Nephron progenitor cell (in vitro differentiated cells): ENCODE results near the gene ILDR2.

Experiments used
- DNase-seq: peaks from one replicate; pipeline ENCODE4 v3.0.0; 2021
- H3K27ac Mint-ChIP-seq: 2 replicates; pipeline ENCODE4 v1.8.0; 2021; ENCODE audit warnings: mild to moderate bottlenecking, moderate library complexity, mixed read lengths
- H3K27me3 Mint-ChIP-seq: 2 replicates; pipeline ENCODE4 v1.8.0; 2021; ENCODE audit warnings: mild to moderate bottlenecking, low read depth, mixed read lengths; ENCODE audit not compliant: poor library complexity
- H3K36me3 Mint-ChIP-seq: 2 replicates; pipeline ENCODE4 v1.8.0; 2021; ENCODE audit warnings: low read depth, mixed read lengths
- H3K4me1 Mint-ChIP-seq: 2 replicates; pipeline ENCODE4 v1.8.0; 2021; ENCODE audit warnings: mixed read lengths
- H3K4me3 Mint-ChIP-seq: 2 replicates; pipeline ENCODE4 v1.8.0; 2021; ENCODE audit warnings: mild to moderate bottlenecking, moderate library complexity, mixed read lengths
- H3K9me3 Mint-ChIP-seq: 2 replicates; pipeline ENCODE4 v1.8.0; 2021; ENCODE audit warnings: mild to moderate bottlenecking, moderate library complexity, mixed read lengths
- CTCF ChIP-seq: fragments of 200-600 bp; sonication (generic); IDR thresholded peaks from 2 replicates; pipeline ENCODE4 v1.5.0; 2021; ENCODE audit warnings: antibody characterized with exemption

The ILDR2 gene

DNA sequence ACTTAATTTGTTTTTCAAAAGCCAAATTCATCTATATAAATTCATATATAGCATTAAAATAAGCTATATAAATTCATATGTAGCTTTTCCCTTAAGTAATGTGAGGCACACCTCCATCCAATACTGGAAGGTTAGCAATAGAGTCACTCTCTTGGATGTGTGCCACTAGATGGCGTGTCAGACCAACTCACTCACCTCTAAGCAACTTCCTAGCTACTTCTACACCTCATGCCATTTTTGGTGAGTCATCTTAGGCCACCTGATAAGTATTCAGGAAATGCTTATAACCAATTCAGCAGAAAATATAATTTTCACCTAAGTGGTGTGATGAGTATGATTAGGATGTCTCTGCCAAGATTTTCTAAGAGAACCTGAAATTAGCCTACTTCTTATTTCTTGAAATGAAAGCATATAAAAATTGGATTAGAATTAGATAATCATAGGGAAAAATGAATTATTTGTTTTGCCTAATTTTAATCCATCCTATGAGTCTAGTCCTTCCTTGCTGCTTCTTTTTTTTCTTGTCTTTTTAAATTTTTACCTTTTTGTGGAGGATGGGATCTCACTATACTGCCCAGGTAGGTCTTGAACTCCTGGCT, 64.8 kb downstream of the ILDR2 start:
- peaks cover 16% of the 10 kb centered on the region for H3K36me3 Mint-ChIP-seq
- TF ChIP-seq CTCF, result peak; percentile 85
- peak; percentile 69 for DNase-seq
- H3K27ac Mint-ChIP-seq, result no peak overlapping the region
- H3K27me3 Mint-ChIP-seq, result peaks cover 9% of the 10 kb centered on the region
- peaks cover 4% of the 10 kb centered on the region for H3K4me1 Mint-ChIP-seq
- H3K9me3 Mint-ChIP-seq, result peaks cover 22% of the 10 kb centered on the region
- no peak overlapping the region for H3K4me3 Mint-ChIP-seq

- H3K27me3 Mint-ChIP-seq, result peaks cover 11% of the 10 kb centered on the region
- peaks cover 16% of the 10 kb centered on the region for H3K36me3 Mint-ChIP-seq
- no peak for TF ChIP-seq CTCF
- H3K9me3 Mint-ChIP-seq, result peaks cover 22% of the 10 kb centered on the region
- H3K4me3 Mint-ChIP-seq, result no peak overlapping the region
- no peak overlapping the region for H3K27ac Mint-ChIP-seq
- H3K4me1 Mint-ChIP-seq, result peaks cover 4% of the 10 kb centered on the region
- DNase-seq, result no peak
Measured at GRCh38 chr1:166908942-166909341, 66.4 kb downstream of the ILDR2 start.

- Mint-ChIP-seq H3K27ac (no peak overlapping the region), H3K27me3 (peaks cover 8% of the 10 kb centered on the region), H3K4me3 (no peak overlapping the region), H3K9me3 (peaks cover 20% of the 10 kb centered on the region), H3K36me3 (peaks cover 14% of the 10 kb centered on the region), H3K4me1 (peaks cover 2% of the 10 kb centered on the region)
- no peak for TF ChIP-seq CTCF
- no peak for DNase-seq
Measured at GRCh38 chr1:166907763-166908162, 67.6 kb downstream of the ILDR2 start.

DNA sequence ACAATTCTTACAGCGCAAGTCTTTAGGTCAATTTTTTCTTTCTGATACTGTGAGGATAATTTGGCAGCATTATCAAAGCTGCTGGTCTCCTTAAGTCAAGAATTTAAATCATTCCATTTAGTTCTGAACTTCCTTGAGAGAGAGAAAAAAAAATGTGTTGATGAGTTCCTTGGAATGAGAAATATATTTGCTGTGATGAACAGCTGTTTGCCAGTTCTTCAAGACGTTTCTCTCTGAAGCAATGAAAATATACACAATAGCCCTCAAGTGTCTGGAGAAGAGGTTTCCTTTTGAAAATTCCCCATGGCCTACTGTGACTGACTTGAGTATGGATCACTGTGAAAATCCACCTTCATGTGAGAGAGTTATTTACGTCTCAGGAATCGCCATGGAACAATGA, 68.3 kb downstream of the ILDR2 start:
- H3K4me1 Mint-ChIP-seq, result no peaks in the 10 kb centered on the region
- no peak for TF ChIP-seq CTCF
- peaks cover 12% of the 10 kb centered on the region for H3K36me3 Mint-ChIP-seq

GRCh38 chr1:166906647-166907046, 68.7 kb downstream of the ILDR2 start:
- Mint-ChIP-seq H3K4me3 (no peak overlapping the region), H3K4me1 (no peaks in the 10 kb centered on the region), H3K36me3 (peaks cover 8% of the 10 kb centered on the region), H3K27ac (no peak overlapping the region), H3K9me3 (peaks cover 13% of the 10 kb centered on the region), H3K27me3 (peaks cover 8% of the 10 kb centered on the region)
- DNase-seq, result no peak
- TF ChIP-seq CTCF, result no peak

More for the DNA sequence above, 68.3 kb downstream of the ILDR2 start:
- Mint-ChIP-seq H3K27me3 (peaks cover 8% of the 10 kb centered on the region), H3K4me3 (no peak overlapping the region), H3K9me3 (peaks cover 17% of the 10 kb centered on the region), H3K27ac (no peak overlapping the region)
- no peak for DNase-seq

DNA sequence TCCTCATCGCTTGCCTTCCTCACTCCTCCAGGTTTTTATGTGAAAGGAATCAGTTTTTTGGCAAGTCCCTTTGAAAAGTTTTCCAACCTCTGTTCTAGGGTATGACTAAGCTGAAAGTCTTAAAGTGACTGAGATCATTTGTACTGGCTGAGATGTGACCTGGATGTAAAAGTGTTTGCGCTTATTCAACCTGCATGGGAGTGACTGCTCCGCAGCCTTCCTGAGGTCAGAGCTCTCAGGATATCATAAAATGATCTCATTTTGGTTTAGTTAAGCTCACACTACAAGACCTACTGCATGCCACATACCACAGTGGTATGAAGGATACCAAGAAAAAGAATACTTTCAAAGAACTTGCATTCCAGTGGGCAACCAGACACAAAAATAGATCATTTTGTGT, 69.4 kb downstream of the ILDR2 start:
- H3K9me3 Mint-ChIP-seq, result peaks cover 5% of the 10 kb centered on the region
- H3K36me3 Mint-ChIP-seq, result peaks cover under 1% of the 10 kb centered on the region
- H3K27me3 Mint-ChIP-seq, result peaks cover 13% of the 10 kb centered on the region
- H3K4me1 Mint-ChIP-seq, result no peaks in the 10 kb centered on the region
- no peak for TF ChIP-seq CTCF
- no peak overlapping the region for H3K4me3 Mint-ChIP-seq
- H3K27ac Mint-ChIP-seq, result no peak overlapping the region
- DNase-seq, result no peak
